Transverse colon (tissue), 4 donors: ENCODE data around the gene CLBA1. TPM values are rescaled to one million over a fixed set of nuclear protein-coding genes. Genes with fewer than 3 reads are reported as not detected.

Experiments used
- DNase-seq: peaks from one replicate; pipeline ENCODE4 v3.0.0-alpha.2; 2019
- H3K27ac ChIP-seq, 4 donors: fragments of 200-600 bp; sonication (generic); 2 replicates each; pipeline ENCODE4 v1.5.1; 2016 to 2018; ENCODE audit warnings: inconsistent platforms in 4 of 4
- H3K27me3 ChIP-seq: fragments of 200-600 bp; sonication (generic); 2 replicates; pipeline ENCODE4 v1.5.1; 2017; ENCODE audit warnings: inconsistent platforms
- H3K36me3 ChIP-seq, 4 donors: fragments of 200-600 bp; sonication (generic); 2 replicates each; pipeline ENCODE4 v1.5.1; 2017 to 2019; ENCODE audit warnings: inconsistent platforms in 4 of 4
- H3K4me1 ChIP-seq, 4 donors: fragments of 200-600 bp; sonication (generic); 2 replicates each; pipeline ENCODE4 v1.5.1; 2017 to 2020; ENCODE audit warnings: inconsistent platforms in 4 of 4
- H3K4me3 ChIP-seq, 4 donors: fragments of 200-600 bp; sonication (generic); 1 replicate in 1 of 4; 2 replicates in 3 of 4; pipeline versions ENCODE4 v1.5.1 to v1.6.1; 2017 to 2019; ENCODE audit warnings: inconsistent platforms in 4 of 4
- H3K9me3 ChIP-seq, 2 donors: fragments of 200-600 bp; sonication (generic); 2 replicates each; pipeline ENCODE4 v1.5.1; 2017 to 2019; ENCODE audit warnings: inconsistent platforms in 2 of 2
- EP300 ChIP-seq: sonication (generic); formaldehyde crosslinking; IDR thresholded peaks from one replicate; pipeline ENCODE4 v1.6.1; 2017; ENCODE audit warnings: antibody characterized with exemption, low read depth
- POLR2A ChIP-seq: fragments of 450-650 bp; IDR thresholded peaks from one replicate; pipeline ENCODE4 v1.6.1; 2016; ENCODE audit warnings: antibody characterized with exemption, mild to moderate bottlenecking, moderate library complexity
- POLR2AphosphoS5 ChIP-seq, 3 donors: sonication (generic); formaldehyde crosslinking; IDR thresholded peaks; one replicate each; pipeline ENCODE4 v1.6.1; 2016; ENCODE audit warnings: antibody characterized with exemption in 3 of 3
- WGBS, 2 donors: methylation state at CpG; one replicate each; pipeline ENCODE4 v1.1.5; 2018; ENCODE audit warnings: low coverage in 1 of 2; 5-methylcytosine and 5-hydroxymethylcytosine counted together
- in situ Hi-C, 4 donors: fragments of 200-750 bp; cut with MboI; loops; one replicate each; pipeline versions ENCODE4 v1.15.0 to v1.15.1; 2017; ENCODE audit warnings: low sequenced_read_pairs in 3 of 4, low pct_ligation_motif_present in 1 of 4, low pct_unique_long_range_greater_than_20kb in 1 of 4
- intact Hi-C: fragments of 100-400 bp; cut with DNase I; formaldehyde crosslinking; loops from one replicate; pipeline ENCODE4 v1.15.1; 2023; ENCODE audit warnings: low total_unique reads
- total RNA-seq, 4 donors: library from RNA; depleted of rRNA; stranded (reverse); fragments of >200 nt; gene quantifications; one replicate each; pipeline ENCODE4 v1.1.0, GENCODE V29; 2016
- TF ChIP-seq, protein P1 (sequence below), 5 experiments: fragments of 200-600 bp in 3 of 5; fragments of 450-650 bp in 2 of 5; sonication (generic) in 3 of 5; IDR thresholded peaks; 1 replicate in 2 of 5; 2 replicates in 3 of 5; pipeline ENCODE4 v1.5.1; 2016 to 2017; ENCODE audit warnings: antibody characterized with exemption in 5 of 5, inconsistent platforms in 3 of 5, mild to moderate bottlenecking in 2 of 5, moderate library complexity in 1 of 5

The CLBA1 gene
- total RNA-seq, 4 donors from 2014 or later = 0.40 to 6.7 (median 5.3) TPM

DNA sequence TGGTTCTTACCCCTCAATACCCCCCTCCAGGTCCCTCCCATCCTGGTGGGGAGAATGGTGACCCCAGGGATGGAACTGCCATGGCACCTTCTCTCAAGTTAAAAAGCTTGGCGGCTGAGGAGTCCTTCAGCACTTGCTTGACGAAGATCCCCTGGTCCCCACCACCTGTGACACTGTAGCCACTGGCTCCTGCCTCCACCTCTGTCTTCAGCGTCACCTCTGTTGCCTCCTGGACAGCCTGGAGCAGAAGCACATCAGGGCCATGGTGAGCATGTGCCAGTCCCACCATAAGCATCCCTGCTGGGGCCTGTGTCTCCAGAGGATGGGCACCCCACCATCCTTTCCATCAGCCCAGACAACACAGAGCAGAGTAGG is 30.2 kb upstream of the CLBA1 start:
- Histone ChIP-seq H3K4me3 (no peak overlapping the region), H3K36me3 (no peaks in the 10 kb centered on the region), H3K9me3 (no peaks in the 10 kb centered on the region), H3K4me1 (peaks cover 0 to 6% (median 2%) of the 10 kb centered on the region in 4 donors), H3K27ac (no peak overlapping the region), H3K27me3 (peaks cover 10% of the 10 kb centered on the region)
- TF ChIP-seq EP300 (no peak), POLR2A (no peak), POLR2AphosphoS5 (IDR thresholded peaks at IDR 0.05) (no peak)
- TF ChIP-seq, protein P1, sequence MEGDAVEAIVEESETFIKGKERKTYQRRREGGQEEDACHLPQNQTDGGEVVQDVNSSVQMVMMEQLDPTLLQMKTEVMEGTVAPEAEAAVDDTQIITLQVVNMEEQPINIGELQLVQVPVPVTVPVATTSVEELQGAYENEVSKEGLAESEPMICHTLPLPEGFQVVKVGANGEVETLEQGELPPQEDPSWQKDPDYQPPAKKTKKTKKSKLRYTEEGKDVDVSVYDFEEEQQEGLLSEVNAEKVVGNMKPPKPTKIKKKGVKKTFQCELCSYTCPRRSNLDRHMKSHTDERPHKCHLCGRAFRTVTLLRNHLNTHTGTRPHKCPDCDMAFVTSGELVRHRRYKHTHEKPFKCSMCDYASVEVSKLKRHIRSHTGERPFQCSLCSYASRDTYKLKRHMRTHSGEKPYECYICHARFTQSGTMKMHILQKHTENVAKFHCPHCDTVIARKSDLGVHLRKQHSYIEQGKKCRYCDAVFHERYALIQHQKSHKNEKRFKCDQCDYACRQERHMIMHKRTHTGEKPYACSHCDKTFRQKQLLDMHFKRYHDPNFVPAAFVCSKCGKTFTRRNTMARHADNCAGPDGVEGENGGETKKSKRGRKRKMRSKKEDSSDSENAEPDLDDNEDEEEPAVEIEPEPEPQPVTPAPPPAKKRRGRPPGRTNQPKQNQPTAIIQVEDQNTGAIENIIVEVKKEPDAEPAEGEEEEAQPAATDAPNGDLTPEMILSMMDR (IDR thresholded peaks at IDR 0.05) = no peak
- DNase-seq = no peak
- in situ Hi-C loops (no loop called here), intact Hi-C loops (no loop called here)
- 90 to 100% methylated on average over 1 to 2 of the region's 3 CpGs for WGBS, 2 donors

DNA sequence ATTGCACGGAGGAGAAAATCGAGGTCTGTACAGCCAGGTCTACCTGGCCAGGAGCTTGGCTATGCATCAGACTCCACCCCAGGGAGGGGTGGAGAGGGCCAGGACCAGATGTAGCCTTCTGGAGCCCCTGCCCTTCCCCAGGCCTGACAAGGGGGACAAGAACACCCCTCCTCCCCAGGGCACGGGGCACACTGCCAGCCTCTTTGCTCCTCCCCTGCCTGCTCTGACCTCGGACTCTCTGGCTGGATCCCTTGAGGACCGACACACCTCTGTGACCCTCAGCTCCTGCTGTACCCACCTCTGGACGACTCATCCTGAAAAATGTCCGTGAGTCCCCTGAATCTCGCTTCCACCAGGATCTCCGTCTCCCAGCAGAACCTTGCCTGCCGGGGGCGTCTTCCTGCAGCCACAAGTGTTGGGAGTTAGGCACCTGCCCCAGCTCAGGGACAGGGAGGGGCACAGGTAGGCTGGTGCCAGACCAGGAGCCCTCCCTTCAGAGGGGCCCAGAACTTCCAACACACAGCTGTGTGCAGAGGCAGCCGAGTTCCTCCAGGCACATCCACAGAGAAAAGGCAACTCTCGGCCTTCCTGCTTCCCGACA is 29.2 kb upstream of the CLBA1 start:
- Histone ChIP-seq H3K4me3 (no peak overlapping the region), H3K27me3 (peaks cover 11% of the 10 kb centered on the region), H3K36me3 (no peaks in the 10 kb centered on the region), H3K9me3 (no peaks in the 10 kb centered on the region), H3K27ac (no peak overlapping the region), H3K4me1 (peaks cover 0 to 6% (median 2%) of the 10 kb centered on the region in 4 donors)
- 74% methylated on average over 13 of the region's 14 CpGs; no CpG with 5 or more reads in 1 of the 2 donors for WGBS, 2 donors
- TF ChIP-seq, protein P1 (IDR thresholded peaks at IDR 0.05) = no peak
- DNase-seq = no peak
- intact Hi-C loops (no loop called here), in situ Hi-C loops (no loop called here)

DNA sequence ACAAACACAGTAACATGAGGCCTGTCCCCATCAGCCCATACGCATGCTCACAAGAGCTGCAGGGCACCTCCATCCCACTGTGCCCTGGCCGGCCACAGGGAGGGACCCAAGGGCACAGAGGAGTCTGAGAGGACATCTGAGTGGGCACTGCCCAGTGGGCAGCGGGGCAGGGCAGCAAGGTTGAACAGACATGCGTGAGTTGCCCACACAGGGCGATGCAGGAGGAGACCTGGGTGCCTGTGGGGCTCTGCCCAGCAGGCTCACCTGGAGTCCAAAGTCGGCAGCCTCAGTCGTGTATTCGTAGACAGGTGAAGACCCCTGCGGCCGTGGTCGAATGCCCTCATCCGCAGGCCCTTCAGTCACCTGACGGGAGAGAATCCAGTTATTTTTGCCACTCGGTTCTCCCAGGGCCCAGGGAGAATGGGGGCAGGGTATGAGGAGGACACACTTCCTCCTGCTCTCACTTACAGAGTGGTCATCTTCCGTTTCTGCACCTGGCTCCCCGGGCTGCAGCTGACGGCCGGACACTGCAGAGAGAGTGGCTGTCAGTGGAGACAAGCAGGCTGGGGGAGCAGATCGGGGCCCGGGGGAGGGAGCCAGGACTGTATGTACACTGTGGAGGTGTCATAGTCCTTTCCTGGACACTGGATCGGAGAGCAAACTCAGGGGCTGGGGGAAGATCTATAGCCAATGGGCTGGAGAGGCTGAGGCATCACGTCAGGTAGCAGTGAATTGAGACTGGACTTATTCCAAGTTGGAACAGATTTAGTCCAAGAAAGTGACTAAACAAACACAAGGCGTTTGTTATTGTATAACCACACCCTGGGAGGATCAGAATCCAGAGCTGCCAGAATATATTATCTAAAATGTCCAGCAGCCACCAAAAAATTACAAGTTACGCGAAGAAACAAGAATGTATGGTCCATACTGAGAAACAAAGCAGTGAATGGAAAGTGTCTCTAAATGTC is 28.2 kb upstream of the CLBA1 start:
- TF ChIP-seq EP300 (no peak), POLR2A (no peak), POLR2AphosphoS5 (IDR thresholded peaks at IDR 0.05) (no peak)
- TF ChIP-seq, protein P1 (IDR thresholded peaks at IDR 0.05) = no peak
- Histone ChIP-seq H3K4me1 (peaks cover 0 to 6% (median 2%) of the 10 kb centered on the region in 4 donors), H3K36me3 (no peaks in the 10 kb centered on the region), H3K27ac (no peak overlapping the region), H3K9me3 (no peaks in the 10 kb centered on the region), H3K4me3 (no peak overlapping the region), H3K27me3 (peaks cover 19% of the 10 kb centered on the region)
- WGBS, 2 donors = 20 to 65% methylated on average over 1 to 25 of the region's 25 CpGs
- DNase-seq = no peak
- intact Hi-C loops (no loop called here), in situ Hi-C loops (no loop called here)

DNA sequence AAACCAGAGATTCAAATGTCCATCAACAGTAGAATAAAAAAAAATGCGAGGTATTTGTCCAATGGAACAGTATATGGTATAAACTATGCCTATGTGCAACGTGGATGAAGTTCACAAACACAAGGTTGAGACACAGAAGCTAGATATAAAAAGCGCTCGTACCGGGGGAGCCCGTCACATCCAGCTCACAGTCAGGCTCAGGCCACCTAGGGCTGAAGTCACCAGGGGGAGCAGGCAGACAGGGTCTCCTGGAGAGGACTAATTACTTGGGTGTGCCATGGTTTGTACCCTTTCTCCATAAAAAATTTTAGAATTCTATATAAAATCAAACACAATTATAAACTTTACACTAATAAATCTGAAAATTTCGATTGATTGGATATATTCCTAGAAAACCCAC is 21.0 kb upstream of the CLBA1 start:
- no peaks in the 10 kb centered on the region for H3K36me3 ChIP-seq
- DNase-seq = no peak
- H3K27me3 ChIP-seq = peaks cover 40% of the 10 kb centered on the region
- peaks cover 0 to 28% (median 22%) of the 10 kb centered on the region in 4 donors for H3K4me1 ChIP-seq
- no peak for TF ChIP-seq EP300
- TF ChIP-seq, protein P1 (IDR thresholded peaks at IDR 0.05) = no peak
- TF ChIP-seq POLR2AphosphoS5 (IDR thresholded peaks at IDR 0.05) = no peak
- TF ChIP-seq POLR2A = no peak
- in situ Hi-C loops (no loop called here), intact Hi-C loops (no loop called here)
- WGBS, 2 donors = 63 to 78% methylated on average over 3 to 7 of the region's 7 CpGs
- H3K4me3 ChIP-seq = no peak overlapping the region
- H3K27ac ChIP-seq = no peak overlapping the region
- H3K9me3 ChIP-seq = no peaks in the 10 kb centered on the region
